ENCODE results near the gene AKIP1.
"Not testable (repeated sequence)": the region's sequence is repeated elsewhere in the genome, so short reads cannot be mapped to it uniquely, and the experiment has no call there.

AKIP1 gene

DNA sequence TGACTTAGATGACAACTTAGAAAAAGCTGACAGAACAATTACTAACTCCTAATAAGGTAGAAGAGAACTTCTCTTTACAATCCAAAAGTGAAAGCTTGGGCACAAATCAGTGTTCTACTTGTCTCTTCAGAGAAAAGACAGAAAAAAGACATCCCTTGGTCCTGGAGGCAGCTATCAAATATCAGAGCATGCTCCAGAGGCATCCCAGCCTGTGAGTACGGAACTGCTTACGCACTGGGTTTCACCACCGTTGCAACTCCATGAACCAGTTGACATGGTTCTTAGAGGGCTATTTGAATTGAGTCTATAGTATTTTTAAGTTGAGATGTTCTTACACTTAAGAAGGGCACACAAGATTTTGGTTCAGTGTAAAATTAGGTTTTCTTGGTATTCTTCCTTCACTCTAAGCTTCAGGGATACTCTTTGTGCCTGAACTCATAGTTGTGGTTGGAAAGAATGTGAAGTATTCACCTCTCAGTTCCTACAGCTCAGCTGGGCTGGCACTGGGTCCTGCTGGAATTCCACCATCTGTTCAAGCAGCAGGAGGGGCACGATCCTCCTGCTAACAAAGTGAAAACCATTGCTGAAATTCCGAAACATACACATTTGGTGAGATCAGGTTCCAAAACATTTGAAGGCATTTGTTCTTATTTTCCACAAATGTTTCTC is 6.3 kb downstream of the AKIP1 start:
- DNase-seq: no peak

DNA sequence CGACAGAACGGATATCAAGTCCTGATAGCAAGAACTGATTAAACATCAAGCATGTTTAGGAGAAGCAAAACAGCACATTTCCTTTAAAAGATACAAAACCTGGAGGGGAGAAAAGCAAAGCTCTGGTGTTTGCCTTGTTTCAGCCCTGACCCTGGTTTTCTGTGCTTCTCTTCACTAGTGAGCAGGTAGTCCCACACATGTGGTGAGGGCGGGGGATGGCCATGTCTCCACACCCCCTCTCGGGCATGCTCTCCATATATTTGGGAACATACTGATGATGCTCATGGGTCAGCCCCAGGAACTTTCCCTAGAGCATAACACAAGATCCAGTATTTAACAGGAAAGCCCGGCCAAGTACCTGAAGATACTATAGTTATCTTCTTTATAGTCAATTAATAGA is 11.7 kb downstream of the AKIP1 start:
- no peak for DNase-seq

DNA sequence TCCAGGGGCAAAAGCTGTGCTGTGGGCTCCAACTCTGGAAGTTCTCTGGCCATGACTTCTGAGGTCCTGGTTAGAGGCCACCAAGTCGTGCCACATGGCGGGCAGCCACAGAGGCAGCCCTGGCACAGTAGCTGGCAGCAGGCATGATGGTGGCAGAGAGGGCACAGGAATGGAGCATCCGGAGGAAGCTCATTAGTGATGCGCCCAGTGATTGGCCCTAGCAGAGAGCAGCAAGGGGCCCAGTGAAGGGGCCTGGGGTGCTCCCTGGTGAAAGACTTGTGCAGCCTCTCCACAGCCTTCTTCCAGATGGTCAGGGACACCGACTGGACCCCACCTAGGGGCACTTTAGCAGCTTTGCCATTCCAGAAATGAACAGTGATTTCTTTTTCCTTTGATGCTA is 14.7 kb downstream of the AKIP1 start:
- no peak for DNase-seq

DNA sequence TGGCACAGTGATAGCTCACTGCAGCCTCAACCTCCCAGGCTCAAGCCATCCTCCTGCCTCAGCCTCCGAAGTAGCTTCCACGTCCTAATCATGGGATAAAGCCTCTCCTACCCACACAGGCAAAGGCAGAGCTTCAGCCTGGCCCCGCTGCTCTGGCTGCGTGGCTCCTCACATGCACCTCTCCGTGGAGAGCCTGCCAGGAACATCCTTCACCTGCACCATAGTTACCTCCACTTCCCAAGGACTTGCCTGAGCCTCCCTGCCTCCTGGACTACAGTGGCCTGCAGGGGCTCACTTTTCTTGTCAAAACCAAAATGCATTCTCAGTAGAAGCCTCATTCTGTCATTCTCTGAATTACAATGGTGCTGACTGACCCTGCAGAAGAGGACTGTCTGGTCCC is 15.2 kb downstream of the AKIP1 start:
- no peak for DNase-seq

DNA sequence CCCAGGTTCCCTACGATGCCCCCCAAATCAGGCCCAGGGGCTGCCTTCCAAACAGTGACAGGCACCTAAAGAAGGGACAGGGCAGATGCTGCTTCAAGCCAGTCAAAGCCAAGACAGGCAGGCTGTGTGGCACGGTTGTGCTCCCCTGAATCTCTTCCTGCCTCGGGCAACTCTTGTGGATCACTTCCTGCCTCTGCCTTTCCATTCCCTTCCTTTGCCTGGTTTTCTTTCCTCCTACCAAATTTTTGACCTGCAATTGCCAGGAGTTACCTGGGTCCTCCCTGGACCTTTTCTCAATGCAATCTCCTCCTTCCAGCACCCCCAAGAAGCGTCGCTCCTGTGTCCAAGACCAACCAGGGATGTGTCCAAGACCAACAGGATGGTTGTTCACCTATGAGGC is 16.2 kb downstream of the AKIP1 start:
- DNase-seq: no peak

DNA sequence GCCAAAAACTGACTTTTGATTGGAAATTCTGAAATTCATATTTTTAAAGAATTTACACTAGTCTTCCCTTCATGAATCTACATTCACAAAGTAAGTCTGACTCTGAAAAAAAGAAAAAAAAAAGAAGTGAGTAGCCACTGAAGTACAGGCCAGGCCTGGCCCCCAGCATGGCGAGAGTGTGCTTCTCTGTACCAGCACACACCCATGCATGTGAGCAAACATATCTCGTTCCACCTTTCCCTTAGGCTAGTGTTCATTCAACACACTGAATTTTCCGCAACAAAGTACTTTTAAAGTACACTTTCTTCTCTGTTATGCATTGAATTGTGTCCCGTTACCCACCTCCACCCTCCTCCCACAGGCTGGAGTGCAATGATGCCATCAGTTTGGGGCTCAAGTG is 17.2 kb downstream of the AKIP1 start:
- no peak for DNase-seq

DNA sequence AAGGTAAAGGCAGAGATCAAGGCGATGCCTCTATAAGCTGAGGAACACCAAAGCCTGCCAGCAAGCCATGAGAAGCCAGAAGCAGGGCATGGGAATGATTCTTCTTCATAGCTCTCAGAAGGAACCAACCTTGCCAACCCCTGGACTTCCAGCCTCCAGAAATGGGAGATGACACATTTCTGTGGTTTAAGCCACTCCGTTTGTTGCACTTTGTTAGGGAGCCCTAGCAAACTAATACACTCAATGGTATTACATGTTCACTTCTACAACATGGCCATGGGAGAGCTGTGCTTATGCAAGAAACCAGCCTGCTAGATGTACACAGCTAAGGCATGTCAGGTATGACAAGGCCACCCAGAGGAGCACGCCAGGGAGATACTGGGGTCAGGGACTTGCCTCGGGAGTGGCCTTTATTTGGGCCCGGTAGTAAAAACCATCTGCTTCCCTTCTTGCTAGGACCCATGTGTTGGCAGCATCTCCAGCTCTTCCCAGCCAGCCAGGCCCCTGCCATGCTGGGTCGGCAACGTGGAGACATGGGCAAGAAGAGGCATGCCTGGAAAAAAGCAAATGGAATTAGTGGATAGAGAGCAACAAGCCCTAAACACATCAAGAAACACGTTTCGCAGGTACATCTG is 18.1 kb downstream of the AKIP1 start:
- no peak for DNase-seq

DNA sequence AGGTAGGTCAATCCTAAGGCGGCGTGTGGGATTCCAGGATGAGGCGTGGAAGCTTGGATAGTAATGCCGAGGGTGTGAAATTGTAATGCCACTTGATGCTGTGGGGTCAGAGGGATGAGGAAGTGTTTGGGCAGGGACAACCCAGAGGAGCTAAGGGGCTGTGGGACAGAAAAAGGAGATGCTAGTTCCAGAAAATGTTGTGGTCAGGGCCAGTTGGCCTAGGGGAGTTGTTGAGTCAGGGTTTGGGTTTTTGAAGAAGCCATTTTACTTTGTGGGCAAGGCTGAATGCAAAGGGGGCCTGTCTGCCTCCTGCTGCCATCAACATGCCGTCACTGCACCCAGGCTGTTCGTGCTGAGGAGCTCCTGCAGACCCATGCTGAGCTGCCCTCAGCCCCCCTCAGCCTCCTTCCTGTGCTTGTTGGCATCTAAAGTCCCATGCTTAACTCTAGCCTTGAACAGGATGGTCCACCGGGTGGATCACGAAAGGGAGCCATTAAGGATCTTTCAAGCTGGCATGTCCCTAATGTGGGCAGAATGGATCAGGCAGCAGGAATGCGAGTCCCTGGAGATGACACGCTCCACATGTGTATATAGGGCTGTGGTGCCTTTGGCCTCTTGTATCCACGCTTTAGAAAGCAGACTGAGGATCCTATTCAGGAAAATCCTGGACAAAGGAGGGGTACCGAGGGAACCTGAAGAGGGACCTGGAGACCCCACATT is 19.6 kb downstream of the AKIP1 start:
- DNase-seq: no peak

DNA sequence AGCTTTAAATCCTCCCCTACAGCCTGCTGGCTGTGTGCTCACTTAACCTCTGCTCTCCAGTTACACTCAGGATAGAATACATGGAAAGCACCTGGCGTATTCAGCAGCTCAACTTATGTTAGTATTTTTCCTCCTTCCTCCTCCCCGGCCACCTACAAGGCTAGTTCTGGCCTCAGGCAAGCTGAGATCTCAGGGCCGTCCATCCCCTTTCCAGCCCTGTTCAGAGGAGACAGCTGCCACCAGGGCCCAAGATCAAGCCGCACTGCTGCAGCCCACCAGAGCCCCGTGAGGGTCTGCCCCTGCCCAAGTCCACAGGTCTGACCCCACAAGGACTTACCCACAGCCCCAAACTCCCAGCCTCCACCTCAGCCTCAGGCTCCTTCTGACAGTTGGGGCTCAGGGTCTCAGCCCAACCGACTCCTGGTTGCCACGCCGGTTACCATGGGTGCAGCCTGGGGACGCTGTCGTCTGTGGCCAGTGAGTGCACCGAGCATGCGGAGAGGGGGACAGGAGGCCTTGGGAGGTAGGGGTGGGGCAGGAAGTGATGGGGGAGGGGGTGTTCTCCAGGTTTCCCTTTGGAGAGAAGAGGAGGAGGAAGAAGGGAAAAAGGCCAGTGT is 21.7 kb downstream of the AKIP1 start, which contains the start of gene C11orf16:
TSS of gene C11orf16 (minus strand) at position 384 of the 617 bp plus-strand sequence. CDS start 639 bp downstream, outside the sequence.
- no peak for DNase-seq

DNA sequence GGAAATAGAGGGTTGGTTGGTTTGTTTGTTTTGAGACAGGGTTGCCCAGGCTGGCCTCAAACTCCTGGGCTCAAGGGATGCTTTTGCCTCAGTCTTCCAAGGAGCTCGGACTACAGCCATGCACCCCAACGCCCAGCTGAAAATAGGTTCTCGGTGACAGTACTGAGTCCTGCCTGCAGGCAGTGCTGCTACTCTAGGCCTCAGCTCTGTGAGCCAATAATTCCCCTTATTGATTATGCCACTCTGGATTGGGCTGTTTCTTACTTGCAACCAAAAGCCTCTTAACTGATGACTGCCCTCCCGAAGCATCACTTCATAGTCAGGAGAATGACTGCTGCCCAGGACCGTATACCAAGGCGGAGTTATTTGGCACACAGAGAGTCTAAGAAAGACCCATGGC is 22.9 kb downstream of the AKIP1 start:
- no peak for DNase-seq

DNA sequence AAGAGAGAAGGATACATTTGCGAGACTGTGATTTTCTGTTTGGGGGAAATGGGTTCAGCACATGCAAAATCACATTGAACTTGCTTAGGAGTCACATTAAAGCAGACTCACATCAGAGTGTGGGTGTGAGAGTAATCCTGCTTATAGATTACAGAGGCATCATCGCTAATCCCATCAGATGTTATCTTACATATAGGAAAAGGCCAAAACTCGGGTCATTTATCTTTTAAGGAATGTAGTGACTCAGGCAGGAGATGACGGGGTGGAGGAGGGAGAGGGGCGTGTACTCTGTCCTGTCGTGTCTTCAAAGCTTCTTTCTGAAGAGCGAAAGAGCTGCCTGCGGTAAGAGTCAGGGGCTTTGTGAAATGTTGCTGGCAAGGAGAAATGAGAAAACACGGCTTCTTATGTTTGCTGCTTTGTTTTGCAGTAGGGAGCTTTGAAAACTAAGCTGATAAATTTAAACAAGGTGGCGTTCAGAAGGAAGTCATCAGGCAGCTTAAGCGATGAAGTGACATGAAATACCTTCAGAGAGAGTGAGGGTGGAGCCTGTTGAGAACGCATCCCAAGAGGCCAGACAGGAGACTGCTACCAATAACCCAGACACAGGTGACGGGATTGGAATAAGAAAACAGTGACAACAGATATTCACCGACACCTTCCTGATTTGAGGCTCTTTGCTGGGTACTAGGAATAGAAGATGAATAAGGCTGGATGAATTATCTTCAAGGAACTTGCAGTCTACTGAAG is 23.9 kb downstream of the AKIP1 start:
- DNase-seq: no peak

DNA sequence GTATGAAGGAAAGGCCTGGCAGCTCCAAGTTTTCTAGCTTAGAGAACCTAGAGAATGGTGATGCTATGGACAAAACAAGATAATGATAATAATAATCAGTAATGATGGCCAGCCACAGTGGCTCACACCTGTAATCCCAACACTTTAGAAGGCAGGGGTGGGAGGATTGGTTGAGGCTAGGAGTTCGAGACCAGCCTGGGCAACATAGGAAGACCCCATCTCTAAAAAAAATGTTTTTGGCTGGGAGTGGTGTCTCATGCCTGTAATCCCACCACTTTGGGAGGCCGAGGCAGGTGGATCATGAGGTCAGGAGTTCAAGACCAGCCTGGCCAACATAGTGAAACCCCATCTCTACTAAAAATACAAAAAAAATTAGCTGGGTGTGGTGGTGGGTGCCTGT is 24.8 kb downstream of the AKIP1 start:
- DNase-seq: not testable (repeated sequence)

DNA sequence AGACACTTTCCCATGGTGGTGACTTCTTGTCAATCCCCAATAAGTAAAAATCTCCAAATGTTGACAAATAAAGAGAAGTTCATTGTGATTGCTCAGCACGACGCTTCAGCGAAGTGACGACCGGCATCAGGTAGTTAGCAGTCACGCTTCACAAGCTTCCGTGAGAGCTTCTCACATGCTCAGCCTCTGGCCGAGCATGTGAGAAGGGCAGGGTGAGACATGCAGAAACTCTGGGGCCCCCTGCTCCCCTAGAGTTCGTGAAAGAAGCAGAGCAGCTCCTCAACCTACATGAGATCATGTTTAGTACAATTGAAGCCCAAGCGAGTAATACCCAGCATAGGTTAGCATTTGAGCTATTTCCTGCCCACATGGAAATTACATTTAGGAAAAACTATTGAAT is 26.2 kb downstream of the AKIP1 start:
- DNase-seq: no peak

DNA sequence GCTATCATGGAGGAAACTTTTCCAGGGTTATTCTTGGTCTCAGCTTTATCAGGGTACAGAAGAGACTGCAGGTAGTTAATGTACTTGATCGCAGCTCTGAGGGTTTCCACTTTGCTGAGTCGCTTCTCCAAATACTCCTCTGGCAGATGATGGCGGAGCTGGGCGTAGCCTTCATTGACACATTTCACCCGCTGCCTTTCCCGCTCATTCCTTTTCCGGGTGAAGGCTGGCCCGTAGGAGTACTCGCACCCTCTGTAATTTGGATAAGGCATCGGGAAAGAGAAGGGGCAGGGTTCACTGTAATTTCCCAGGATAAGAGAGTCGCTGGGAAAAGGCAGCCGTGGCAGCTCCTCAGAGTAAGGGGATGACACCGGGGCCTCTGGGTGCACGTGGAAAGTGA is 26.7 kb downstream of the AKIP1 start:
- no peak for DNase-seq

DNA sequence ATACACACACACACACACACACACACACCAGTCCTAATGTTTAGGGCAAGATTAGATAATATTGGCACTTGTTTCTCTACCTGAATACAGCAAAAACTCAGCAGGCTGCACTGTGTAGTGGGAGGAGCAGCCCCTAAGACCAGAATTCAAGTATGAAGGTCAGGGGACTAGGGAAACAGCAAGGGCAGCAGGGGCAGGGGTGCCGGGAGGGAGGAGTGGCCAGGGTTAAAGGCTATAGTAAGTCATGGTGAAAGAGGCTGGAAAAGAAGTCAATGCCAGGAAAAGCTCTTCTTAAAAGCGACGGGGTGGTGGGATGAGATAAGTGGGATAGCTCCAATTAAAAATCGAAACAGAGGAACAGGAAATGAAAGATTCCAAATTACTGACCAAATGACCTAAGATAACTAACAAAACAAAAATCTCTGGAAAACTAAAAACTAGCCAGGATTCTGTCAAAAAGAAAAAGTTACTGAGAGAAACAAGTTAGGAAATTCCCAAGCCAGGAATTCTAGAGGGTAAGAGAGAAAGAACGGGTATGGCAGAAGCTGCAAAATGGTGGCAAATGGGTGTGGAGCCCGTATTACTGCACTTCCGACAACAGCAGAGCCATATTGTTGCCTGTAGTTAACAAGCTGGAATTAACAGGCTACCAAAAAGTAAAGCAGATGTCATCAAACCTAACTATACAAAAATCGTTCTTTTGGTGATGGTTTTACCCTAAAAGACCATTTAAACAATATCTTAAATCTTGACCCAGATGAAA is 30.5 kb downstream of the AKIP1 start:
- DNase-seq: no peak

DNA sequence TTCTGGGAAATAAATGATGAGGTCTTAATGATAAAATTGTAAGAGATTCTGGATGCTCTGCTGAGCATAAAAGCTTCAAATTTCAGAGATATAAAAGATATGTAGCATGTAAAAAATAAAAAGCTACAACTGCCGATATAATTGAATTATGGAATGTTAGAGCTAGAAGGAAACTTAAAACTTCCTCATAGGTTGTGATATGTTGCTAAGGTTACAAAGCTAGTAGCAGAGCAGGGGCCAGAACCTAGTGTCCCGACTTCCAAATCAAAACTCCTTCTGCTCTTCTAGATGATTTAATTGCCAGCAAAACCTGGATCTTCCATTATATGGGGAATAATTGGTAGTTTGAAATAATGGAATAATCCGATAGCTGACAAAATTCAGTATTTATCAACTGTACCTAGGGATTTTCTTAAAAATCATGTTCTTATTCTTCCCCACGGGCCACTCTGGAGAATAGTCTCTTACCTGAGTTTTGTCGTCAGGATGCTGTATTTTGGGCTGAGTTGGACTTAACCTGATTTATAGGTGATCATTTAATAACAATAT is 31.6 kb downstream of the AKIP1 start, which contains the start of gene ASCL3:
TSS of gene ASCL3 (minus strand) at position 499 of the 549 bp plus-strand sequence. CDS start 4,855 bp downstream, outside the sequence.
- DNase-seq: no peak

DNA sequence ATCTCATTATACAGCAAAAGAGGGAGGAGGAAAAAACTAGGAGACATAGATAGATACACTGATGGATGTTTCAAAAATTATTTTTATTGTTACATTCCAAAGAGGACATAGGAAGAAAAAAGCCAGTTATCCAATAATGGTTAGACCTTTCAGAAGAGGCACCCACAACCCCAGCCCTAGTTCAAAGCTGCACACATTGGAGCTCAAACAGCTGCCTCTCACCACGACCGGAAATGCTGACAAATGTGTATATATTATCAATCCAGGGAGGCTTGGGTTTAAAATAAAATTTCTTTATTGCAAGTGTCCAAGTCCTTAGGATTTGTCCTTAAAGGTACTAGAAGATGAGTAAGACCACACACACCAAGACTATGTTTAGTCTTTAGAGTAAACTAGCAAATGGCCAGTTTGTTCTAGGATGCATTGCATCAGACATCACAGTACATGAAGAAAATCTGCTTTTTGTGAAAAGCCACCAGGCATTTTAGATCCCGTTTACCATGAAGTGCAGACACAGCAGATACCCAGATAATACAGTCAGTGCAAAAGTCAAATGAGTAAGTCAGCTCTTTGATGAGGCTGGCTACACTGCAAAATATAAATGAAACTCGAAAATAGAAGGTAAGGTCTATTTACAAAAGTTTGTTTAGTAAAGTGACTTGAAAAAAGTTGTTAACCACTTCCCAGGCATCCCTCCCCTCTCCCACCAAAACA is 36.4 kb downstream of the AKIP1 start:
- no peak for DNase-seq

DNA sequence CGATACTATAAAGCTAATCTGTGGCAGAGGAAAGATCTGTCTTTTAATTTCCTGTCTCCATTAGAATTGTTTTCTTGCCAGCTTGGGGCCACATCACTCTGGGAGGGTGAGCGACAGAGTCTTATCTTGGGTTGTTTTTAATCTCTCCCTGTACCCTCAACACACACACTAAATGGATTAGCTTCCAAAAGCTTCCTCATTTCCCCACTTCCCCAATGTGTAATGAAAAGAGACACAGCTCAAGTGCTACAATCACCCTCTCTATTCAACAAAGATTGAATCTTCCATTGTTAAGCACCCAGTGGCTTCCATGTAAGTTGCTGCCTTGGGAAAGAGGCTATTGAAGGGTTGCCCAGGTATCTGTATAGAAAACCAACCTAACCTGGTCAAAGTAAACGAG is 37.9 kb downstream of the AKIP1 start:
- DNase-seq: no peak

DNA sequence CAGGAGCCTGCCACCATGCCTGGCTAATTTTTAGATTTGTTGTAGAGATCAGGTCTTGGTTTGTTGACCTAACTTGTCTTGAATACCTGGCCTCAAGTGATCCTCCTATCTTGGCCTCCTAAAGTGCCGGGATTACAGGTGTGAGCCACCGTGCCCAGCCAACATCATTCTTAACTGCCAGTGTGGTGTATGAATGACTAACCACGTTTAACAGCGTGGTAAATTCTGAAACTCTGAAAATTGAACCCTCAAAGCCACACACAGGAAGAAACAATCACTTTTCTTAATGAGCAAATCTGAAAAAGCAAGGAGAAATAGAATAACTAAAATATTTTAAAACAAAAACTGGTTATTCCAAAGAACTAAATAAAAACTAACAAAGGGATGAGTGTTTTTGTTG is 45.9 kb downstream of the AKIP1 start:
- no peak for DNase-seq

DNA sequence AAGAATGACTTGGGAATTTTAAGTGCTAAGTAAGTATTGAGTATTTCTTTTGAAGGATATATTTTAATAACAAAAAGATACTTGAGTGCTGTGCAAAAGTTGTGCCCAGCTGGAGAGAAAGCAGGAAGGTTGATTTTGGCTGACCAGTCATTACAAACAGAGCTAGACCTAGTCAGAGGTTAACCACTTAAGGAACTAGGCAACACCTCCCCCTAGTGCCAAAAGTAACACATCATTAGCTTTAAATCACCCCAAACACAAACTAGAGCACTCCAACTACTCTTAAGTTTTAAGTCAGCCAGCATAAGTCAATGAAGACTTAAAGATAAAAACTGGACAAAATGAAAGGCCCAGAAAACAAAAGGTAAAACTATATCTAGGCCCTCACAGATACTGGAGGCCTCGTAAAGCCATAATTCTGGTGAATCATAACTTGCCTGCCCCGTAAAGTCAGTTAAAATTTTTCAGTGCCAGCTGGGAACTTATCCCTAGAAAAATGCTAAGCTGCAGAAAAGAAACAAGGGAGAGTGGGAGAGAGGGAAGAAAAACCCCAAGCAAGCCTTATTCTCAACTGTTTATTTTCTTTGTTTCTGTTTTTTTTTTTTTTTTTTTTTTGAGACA is 48.7 kb downstream of the AKIP1 start:
- DNase-seq: no peak

DNA sequence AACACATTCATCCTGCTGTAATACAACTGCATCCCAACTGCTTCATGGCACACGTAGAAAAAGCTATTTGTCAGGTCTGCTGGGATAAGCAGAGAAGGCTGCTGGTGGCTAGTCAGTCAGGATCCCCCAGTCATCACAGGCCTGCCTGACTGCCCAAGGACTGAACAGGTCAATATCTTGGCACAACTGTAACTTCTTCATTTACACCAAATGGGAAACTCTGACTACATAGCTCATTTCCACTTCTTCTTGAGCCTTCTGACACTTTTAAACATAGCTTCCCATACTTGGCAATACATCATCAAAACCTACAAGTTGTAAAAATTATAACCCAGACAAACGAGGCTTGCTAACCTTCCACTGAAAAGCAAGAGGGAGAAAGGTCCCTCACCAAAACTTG is 50.4 kb downstream of the AKIP1 start:
- DNase-seq: no peak
